Inferior parietal cortex (tissue), 1 donor: ENCODE measurements around the gene SLC9A9.

Experiments
- DNase-seq: peaks from one replicate; pipeline ENCODE4 v3.0.0-alpha.2; 2016; ENCODE audit errors: extremely low spot score

The SLC9A9 gene

DNA sequence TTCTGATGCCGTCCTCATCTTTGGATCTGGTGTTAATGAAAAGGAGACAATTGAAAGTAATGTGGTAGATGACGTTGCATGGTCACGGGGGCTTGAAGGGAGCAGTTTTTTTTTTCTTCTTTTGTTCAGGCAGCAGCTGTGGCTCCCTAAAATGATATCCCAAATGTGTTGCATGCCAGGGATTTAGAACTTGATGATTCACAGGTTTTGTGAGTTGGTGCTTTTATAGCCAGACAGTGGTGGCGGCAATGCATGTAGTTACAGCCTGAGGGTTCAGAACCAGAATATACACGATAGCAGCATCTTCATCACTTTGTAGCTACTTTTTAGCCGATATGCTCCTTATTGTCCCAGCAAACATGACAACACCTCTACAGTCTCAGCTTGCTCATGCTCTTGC lies 595.3 kb downstream of the SLC9A9 start:
- DNase-seq, result no peak

DNA sequence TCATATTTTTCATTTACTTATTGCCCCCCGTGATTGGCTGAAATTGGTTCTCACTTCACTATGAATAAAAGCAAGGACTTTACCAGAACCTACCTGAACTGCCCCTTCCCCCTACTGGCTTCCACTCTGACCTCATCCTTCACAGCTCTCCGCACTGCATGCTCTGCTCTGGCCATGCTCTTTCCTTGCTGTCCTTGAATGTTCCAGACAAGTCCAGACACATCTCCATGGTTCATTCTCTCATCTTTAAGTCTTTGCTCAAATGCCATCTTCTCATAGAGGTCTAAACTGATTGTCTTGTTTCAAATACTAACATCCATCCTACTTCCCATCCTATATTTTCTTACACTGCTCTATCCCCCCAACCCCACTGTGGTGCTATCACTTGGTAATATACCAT lies 599.3 kb downstream of the SLC9A9 start:
- no peak for DNase-seq

DNA sequence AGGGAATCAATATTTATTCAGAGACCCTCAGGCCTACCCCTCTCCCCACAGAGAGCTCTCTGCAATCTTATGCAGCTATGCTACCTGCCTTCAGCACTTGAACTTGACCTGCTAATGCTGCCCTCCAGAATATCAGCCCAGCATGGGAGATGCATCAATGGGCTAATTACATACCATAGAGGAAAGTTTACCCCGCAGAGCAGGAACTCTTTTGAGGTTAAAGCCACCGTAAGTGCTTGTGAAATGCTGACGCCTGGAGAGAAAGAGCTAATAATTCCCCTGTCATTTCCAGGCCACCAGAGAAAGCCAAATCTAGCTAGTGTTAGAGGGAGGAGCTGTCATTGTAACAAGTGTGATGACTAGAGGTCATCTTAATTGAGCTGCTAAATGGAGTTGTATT lies 601.2 kb downstream of the SLC9A9 start:
- no peak for DNase-seq

DNA sequence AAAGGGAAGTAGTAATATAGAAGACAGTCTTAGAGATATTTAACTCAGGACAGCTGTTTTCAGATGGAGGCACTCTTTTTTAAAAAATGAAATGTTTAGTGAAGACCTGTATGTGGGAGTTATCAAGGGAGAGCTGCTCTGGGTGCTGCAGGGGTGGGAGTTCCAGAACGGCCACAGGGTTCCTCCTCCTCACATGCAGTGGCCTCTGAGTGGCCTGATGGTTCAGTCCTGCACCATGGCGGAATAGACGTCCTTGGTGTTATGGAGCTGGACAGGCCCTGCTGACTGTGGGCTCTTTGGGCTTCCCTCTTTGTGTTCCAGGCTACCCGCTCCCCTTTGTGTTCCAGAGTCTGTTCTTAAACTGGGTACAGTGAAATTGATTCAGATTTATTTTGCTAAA lies 602.6 kb downstream of the SLC9A9 start:
- no peak for DNase-seq

DNA sequence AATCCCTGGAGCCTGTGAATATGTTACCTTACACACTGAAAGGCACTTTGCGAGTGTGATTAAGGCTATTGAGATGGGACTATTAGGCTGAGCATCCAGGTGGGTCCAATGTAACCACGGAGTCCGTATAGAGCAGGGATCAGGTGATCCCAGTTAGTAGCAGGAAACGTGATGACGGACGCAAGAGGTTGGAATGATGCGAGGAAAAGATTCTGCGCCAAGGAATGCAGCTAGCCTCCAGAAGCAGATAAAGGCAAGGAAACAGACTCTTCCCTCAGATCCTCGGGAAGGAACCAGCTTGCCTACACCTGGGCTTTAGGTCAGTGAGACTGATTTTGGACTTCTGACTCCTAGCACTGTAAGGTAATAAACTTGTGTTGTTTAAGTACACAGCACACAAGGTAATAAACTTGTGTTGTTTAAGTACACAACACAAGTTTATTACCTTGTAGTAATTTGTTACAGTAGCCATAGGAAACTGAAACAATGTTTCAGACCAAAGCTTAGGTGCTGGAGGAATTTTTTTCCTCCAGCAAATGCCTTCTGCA lies 603.7 kb downstream of the SLC9A9 start:
- no peak for DNase-seq

DNA sequence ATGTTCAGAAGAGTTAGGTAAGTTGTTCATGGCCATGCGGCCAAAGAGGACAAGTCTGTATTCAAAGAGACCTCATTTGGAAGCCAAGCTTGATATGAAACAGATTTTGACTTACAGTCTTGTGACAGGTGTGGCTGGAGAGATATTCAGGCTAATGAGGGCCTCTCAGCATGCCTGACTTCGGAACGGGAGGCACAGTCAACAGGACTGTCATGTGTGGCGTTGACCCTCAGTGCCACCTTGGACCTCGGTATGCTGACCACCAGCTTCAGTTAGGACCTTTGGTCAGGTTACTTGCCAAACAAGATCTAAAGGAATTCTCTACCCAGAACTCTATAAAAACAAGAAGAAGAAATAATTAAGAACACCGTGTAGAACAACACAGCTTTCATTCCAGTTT lies 604.6 kb downstream of the SLC9A9 start:
- DNase-seq, result no peak

DNA sequence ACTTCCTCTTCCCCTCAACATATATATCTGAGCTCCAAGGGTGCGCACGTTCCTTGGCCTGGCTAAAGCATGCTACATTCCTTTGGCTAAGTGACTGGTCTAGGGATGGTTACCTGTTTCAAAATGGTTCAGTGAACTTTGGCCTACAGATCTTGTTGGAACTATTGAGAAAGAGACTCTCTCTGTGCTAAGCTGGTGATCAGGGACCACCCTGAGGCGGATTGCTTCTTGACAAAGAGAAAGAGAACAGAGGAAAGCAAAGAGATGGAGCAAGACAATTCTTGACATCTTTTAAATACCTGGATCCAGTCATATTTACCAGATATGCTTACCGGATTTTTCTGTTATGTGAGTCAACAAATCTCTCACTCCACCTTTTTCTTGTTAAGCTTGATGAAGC lies 605.6 kb downstream of the SLC9A9 start:
- DNase-seq, result no peak

DNA sequence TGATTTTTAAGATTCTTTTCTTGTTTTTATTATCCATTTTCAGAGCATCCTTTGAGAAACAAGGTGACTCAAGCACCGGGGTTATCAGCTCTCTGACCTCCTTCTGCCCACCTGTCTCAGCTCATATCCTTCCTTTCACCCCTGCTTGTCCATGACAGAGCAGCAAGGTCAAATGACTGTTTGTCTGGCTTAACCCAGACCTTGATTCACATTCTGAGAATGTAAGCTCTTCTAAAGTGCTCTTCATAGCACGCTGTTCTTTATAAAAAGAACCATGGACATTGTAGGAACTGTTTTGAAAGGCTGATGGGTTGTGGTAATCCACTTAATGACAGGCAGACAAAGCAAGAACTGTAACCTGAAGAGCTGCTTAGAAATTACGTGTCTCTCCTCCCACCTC lies 606.2 kb downstream of the SLC9A9 start:
- DNase-seq, result no peak

DNA sequence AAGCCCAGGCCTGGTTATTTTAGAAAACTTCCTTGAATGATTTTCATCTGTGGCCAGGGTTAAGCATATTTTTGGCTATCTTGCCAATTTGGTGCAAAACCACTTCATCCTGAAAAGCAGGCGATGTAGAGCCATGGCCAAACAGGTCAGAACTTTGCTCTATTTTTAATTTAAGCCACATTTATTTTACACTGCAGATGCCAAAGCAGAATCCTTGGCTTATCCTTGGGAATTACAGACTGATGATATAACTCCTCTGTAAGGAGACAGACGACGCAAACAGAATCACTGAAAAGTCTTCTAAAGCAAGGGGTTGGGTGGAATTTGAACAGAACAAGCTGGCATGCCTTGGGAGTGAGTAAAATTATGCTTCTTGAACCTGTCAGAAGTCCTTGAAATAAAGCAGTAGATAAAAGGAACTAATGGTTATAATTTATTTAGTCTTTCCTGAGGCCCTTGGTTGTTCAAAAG lies 606.8 kb downstream of the SLC9A9 start:
- DNase-seq, result no peak

DNA sequence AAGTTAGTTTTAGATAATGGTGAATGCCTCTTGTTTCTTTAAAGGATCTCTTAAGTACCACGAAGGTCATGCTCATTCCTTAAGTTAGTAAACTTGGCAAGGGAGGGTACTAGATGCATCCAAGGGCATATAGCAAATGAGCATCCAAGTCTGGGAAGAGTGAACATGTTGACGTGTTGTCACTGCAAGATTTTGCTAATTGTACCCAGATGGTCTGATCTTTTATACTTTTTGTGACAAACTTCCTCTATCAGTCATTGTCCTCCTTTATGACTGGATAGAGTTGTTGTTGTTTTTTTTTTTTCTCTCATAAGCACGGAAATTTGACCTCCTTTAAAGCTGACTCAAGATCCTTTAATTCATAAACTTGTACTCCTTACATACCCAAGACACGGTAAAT lies 607.4 kb downstream of the SLC9A9 start:
- no peak for DNase-seq

DNA sequence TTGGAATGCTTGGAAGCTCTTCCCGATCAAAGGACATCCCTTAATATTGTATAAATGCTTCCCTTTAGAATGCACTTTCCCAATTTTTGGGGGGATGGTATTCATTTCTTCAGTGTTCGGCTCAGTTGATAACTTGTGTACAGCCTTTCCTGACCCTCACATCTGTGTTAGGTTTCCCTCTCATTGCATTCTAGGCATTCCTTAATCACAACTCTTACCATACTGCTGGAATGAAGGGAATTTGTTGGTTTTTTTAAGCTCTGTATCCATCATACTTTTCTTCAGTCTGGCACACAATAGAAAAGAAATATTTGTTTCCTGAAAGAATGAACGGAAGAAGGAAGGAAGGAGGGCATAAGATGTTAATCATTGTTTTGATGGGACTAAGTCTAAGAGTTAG lies 609.2 kb downstream of the SLC9A9 start:
- no peak for DNase-seq

DNA sequence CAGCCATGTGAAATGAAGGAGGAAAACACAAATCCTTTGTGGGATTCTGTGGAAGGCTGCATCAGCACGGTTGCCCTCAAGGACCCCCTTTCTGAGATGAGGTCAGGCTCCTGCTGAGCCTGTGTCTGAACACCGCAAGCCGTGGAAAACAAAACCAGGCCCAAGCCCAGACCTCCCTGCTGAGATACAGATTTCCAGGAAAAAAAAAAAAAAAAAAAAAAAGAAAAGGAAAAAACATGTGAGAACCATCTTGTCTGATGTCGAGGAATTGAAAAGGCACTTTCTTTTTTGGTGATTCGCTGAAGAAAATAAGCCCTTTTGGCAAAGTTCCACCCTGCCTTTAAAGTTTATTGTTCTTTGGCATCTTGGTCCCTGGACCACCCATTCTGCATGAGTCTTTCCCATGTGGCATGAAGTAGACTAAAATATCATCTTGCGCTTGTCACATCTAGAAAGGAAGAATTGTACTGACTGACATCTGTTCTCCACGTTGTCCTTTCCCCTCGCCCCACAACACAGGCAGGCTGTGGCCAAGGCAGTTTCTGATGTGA lies 611.1 kb downstream of the SLC9A9 start:
- no peak for DNase-seq

DNA sequence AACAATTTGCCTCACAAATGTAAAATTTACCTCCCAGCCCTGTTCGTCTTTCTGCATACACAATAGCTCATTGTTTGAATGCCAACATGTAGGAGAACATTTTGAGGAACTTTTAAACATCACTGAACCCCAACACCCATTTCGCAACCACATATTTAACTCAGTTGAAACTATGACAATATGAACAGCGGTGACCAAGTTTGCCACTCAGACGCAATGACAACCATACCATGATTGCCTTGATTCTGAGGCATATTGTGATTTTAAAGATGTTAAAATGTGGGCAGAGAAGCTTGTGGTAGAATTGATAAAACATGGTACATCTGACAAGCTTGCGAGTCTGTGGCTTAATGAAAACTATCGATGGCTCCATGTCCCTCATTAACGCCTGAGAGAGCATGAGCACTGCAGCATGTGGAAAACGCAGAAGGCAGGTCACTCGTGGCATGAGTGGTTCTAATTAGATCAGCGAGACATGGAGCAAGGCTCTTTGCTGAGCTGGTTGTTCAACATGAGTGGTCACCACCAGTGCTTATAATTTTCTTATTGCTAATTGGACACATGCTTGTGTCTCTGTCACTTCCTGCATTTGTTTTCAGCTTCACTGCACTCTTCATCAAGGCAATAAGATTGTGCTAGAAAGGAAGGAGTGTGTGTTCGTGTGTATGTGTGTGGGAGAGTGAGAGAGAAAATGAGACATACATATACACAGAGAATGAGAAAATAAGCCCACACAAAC lies 611.9 kb downstream of the SLC9A9 start:
- DNase-seq, result no peak

DNA sequence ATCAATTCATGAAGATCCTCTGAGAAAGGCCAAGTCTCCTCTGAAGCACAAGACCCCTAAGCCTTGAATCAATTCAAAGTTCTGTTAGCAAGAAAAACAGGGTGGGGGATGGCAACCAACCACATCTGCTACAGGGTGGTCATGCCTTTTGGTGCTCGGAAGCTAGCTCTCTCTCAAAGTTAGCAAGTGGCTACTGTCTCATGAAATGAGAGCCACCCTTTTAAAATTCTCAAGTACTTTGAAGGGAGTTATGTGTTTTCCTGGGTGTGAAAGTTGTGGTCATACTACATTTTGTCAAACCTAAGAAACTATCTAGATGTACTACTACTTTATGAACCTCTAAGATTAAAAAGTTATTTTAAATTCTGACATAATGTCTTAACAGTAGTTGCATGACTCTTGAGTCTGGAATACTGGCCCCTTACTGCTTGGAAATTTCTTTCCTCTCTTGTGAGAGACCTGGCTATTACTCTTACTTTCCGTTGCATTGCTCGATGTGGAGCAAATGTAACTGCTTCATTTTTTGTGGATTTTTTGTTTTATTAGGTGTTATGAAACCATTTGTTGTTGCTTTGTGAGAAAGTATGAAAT lies 612.6 kb downstream of the SLC9A9 start:
- DNase-seq, result no peak

DNA sequence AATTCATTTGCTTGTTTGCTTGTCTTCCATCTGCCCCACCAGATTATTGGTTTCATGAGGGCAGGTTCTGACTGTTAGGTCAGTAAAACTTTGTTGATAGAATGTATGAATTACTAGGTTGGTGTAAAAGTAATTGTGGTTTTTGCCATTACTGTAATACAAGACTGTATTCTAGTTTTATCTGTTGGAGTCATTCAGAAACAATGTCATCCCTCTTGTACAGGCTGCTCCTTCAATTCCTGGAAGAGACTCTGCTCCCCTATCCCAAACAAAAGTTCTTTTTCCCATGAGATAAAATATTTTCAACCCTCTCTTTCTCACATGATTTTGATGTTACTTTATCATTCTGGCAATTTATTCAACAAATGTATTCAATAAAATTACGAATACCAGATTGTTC lies 613.7 kb downstream of the SLC9A9 start:
- no peak for DNase-seq

DNA sequence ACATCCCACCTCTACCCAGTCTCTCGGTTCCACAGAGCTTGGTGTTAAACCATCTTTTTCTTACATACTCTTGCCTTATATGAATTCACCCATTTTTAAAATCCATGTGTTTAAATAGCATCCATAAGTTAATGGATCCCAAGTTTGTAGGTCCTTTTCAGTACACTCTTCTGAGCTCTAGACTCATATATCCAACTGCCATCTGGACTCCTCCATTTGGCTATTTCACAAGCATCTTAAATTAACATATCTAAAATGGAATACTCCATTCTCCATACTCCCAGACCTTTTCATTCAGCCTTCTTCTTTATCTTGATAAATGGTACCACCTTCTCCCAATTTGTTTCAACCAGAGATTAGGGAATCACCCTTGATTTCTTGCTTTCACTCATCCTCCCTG lies 615.3 kb downstream of the SLC9A9 start:
- no peak for DNase-seq

DNA sequence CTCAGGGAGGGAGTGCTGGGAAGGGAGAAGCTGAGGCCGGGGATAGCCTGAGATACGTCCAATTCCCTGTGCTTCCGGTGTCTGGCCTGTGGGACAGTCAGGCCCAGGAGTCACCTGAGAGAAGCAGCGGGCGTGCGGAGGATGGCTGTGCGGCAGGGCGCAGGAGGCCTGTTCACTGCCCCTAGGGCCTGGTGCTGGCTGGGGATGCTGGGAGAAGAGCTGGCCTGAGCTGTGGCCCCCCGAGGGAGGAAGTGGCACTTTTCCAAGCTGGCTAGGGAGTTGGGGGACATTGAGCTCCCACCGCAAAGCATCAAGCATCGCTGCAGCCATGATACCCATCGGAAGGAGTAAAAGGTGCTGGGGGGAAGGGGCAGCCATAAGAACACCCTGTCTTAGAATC lies 619.9 kb downstream of the SLC9A9 start:
- no peak for DNase-seq

DNA sequence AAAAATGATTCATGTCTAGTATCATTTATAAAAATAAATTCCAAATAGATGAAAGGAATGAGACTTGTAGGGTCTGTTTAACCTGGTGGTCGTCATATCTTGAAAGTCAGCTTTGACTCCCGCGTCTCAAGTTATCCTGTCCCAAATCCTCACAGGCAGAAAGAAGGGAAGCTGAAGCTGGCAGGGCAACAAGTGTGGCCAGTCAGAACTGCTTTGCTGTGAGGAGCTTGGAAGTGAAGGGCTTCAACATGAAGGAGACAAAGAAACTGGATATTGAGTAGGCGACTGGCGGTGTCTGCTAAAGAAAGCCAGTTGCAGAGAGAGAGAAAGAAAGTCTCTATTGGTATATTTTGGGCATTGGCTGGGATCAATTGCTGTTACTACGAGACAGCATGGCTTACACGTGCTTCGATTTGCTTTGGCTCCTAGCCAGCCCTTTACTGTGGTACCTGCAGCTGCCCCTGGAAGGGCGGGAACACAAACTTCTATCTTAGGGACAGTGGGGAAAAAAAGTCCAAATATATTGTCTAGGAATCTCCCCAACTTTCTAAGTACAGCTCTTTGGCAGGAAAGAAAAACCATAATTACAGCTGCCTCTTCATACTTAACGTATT lies 621.5 kb downstream of the SLC9A9 start:
- DNase-seq, result no peak

DNA sequence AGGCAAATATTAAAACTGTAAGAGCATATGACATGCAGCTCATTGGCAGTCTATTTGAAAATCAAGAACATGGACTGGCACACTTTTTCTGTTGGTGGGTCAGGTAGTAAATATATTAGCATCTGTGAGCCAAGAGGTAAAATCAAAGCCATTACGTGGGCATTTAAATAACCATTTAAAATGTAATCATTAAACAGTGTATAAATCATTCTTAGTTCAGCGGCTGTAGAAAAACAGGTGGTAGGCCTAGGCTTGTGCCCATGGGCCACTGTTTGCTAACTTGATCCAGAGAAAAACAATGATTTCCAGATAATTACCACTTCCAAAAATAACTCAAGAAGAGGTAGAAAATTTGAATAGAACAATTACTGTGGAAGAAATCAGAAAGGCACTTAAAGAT lies 623.6 kb downstream of the SLC9A9 start:
- no peak for DNase-seq

DNA sequence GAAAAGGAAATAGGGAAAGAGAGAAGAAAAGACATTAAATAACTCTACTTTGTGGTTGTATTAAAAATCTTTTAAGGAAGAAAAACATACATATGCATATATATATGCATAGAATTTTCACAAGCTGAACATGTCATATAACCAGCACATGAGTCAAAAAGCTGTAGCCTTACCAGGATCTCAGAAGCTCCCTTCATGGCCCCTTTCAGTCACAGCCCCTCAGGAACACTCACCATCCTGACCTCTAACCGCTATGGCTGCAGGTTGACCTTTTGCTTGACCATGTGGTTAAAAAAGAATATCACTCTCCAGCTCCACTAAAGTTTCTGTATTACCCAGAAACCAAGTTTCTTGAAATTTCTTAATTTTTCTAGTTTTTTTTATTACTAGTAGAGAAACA lies 625.3 kb downstream of the SLC9A9 start:
- no peak for DNase-seq

DNA sequence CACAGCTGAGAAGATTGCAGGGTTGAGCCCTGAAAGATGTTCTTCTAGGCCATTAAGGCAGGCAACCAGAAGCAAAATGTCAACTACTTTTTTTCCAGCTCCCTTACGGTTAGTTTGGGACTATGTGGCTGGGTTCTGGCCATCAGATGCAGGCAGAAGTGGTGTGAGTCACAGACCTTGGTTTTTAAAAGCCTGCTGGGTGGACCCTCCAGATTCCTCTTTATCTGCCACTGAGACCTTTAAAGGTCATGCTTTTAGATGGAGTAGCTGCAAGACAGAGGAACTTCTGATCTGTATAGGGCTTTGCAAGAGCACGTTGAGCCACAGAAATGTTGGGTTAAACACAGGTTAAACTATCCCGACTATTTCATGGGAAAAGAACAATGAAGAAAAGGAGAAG lies 625.8 kb downstream of the SLC9A9 start:
- no peak for DNase-seq

DNA sequence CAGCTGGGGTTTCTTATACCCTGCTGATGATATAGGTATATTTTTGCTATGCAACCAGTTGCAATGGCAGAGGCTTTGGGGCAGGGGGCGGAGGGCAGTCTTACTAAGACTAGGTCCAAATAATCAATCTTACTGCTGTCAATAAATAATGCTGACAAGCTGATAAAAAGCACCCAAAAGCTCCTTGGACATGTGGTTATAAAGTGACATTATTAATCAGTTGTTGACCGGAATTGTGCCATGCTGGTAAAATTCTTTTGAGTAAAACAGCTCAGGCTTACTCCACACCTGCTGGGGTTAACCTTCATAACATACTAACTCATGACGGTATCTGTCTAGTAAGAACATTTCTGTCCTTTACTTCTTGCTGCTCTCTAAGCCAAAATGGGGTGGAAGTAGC lies 626.8 kb downstream of the SLC9A9 start:
- DNase-seq, result no peak

DNA sequence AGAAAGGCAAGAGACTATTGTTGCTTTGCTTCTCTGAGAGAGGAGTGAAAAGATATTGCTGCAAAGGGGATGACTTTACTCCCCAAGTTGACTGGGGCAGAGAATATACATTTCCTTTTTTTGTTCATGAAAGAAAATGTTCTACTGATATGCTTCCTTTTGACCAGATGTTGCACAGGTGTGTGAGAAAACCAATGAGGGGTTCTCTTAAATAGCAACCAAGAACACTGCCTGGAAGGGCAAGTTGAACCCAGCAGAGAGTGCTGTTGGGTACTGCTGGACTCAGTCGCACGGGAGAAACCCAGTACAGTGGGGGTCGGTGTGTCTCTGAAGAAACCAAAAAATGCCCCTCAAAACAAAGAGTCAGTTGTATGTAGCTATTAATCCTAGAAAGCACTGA lies 627.5 kb downstream of the SLC9A9 start:
- no peak for DNase-seq
